Caco-2 (cell line): Measurements from ENCODE around the gene HDAC9. TPM values are rescaled to one million over a fixed set of nuclear protein-coding genes. Genes with fewer than 3 reads are reported as not detected.

Experiments
- BruUV-seq: library from RNA; stranded (reverse); fragments of 400-500 nt; replicated peaks from 2 replicates; lab custom pipeline; 2021; lab: Mats Ljungman, UMichigan
- CTCF ChIA-PET: fragments of 300-600 bp; sonication (Branson Sonifier 250); formaldehyde crosslinking; loops from one replicate; lab custom pipeline; 2022; ENCODE audit warnings: antibody characterized with exemption; lab: Charles Lee
- POLR2A ChIA-PET: fragments of 300-600 bp; sonication (Branson Sonifier 250); formaldehyde crosslinking; loops from one replicate; lab custom pipeline; 2022; ENCODE audit warnings: antibody characterized with exemption; lab: Charles Lee
- DNase-seq, 2 experiments: peaks; one replicate each; pipeline versions ENCODE4 v3.0.0 to v3.0.0-alpha.2; 2020 to 2022
- H3K27me3 ChIP-seq: replicated peaks from 2 replicates; pipeline ENCODE4 v1.6.0; 2011; ENCODE audit warnings: low read length; ENCODE audit not compliant: control insufficient read depth, insufficient read depth
- H3K36me3 ChIP-seq: 2 replicates; pipeline ENCODE4 v1.5.1; 2011; ENCODE audit warnings: low read length; ENCODE audit not compliant: control insufficient read depth, insufficient read depth
- H3K4me1 ChIP-seq: fragments of 250-450 bp; sonication (Bioruptor Pico); 2 replicates; pipeline ENCODE4 v1.5.1; 2020; ENCODE audit warnings: mild to moderate bottlenecking
- H3K4me3 ChIP-seq: 2 replicates; pipeline ENCODE4 v1.5.1; 2011; ENCODE audit warnings: low read depth, mild to moderate bottlenecking, control low read depth, low read length
- H3K9me3 ChIP-seq: fragments of 250-450 bp; sonication (Bioruptor Pico); 2 replicates; pipeline ENCODE4 v1.5.1; 2020; ENCODE audit warnings: mild to moderate bottlenecking, moderate library complexity
- H3K27ac Mint-ChIP-seq: one replicate; pipeline ENCODE4 v1.8.0; 2022; ENCODE audit warnings: mixed read lengths; ENCODE audit not compliant: unreplicated experiment
- H3K27me3 Mint-ChIP-seq: one replicate; pipeline ENCODE4 v1.8.0; 2022; ENCODE audit warnings: mixed read lengths; ENCODE audit not compliant: insufficient read depth, unreplicated experiment
- H3K36me3 Mint-ChIP-seq: one replicate; pipeline ENCODE4 v1.8.0; 2022; ENCODE audit warnings: mild to moderate bottlenecking, mixed read lengths; ENCODE audit not compliant: insufficient read depth, unreplicated experiment
- H3K4me1 Mint-ChIP-seq: one replicate; pipeline ENCODE4 v1.8.0; 2022; ENCODE audit warnings: low read depth, mixed read lengths; ENCODE audit not compliant: unreplicated experiment
- H3K4me3 Mint-ChIP-seq: one replicate; pipeline ENCODE4 v1.8.0; 2022; ENCODE audit warnings: mild to moderate bottlenecking, moderate library complexity, mixed read lengths; ENCODE audit not compliant: unreplicated experiment
- H3K9me3 Mint-ChIP-seq: one replicate; pipeline ENCODE4 v1.8.0; 2022; ENCODE audit warnings: mixed read lengths; ENCODE audit not compliant: unreplicated experiment
- intact Hi-C: fragments of 100-400 bp; cut with micrococcal nuclease; formaldehyde crosslinking; loops from one replicate; pipeline ENCODE4 v1.10.0; 2022; ENCODE audit not compliant: unreplicated experiment
- total RNA-seq: library from RNA; stranded (reverse); gene quantifications from 2 replicates; pipeline ENCODE4 v1.2.3, GENCODE V29; 2022
- TF ChIP-seq, protein P1 (sequence below), 2 experiments: fragments of 200-600 bp in 1 of 2; IDR thresholded peaks; 1 replicate in 1 of 2; 2 replicates in 1 of 2; pipeline versions ENCODE4 v1.5.1 to v1.8.0; 2011 to 2022; ENCODE audit warnings: antibody characterized with exemption in 1 of 2, control low read depth in 1 of 2, inconsistent platforms in 1 of 2, low read depth in 1 of 2, low read length in 1 of 2, mild to moderate bottlenecking in 1 of 2, moderate library complexity in 1 of 2; ENCODE audit not compliant: insufficient read depth in 1 of 2, severe bottlenecking in 1 of 2, unreplicated experiment in 1 of 2

HDAC9 gene
- total RNA-seq, 1 experiment from 2014 or later = 0.27 TPM

DNA sequence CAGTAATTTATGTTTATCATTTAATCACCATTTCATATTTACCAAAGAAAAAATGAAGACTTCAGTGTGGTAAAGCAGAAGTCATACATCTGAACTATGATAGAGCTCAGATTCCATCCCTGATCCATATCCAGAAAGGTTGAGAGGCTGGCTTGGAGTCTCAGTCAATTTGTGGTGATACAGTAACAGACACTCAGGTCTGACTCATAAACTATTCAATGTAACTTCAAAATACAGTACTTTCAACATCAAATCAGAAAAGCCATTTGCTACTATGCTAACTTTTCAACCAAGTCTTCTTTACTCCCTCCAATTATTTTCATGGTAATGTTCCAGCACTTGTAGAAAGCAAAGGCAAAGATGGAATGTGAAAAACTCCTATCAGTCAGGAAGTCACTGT, 190.4 kb downstream of the HDAC9 start:
- Histone ChIP-seq H3K9me3 (no peaks in the 10 kb centered on the region), H3K27me3 (no peaks in the 10 kb centered on the region), H3K4me3 (no peak overlapping the region), H3K36me3 (no peaks in the 10 kb centered on the region), H3K4me1 (no peaks in the 10 kb centered on the region)
- TF ChIP-seq, protein P1, sequence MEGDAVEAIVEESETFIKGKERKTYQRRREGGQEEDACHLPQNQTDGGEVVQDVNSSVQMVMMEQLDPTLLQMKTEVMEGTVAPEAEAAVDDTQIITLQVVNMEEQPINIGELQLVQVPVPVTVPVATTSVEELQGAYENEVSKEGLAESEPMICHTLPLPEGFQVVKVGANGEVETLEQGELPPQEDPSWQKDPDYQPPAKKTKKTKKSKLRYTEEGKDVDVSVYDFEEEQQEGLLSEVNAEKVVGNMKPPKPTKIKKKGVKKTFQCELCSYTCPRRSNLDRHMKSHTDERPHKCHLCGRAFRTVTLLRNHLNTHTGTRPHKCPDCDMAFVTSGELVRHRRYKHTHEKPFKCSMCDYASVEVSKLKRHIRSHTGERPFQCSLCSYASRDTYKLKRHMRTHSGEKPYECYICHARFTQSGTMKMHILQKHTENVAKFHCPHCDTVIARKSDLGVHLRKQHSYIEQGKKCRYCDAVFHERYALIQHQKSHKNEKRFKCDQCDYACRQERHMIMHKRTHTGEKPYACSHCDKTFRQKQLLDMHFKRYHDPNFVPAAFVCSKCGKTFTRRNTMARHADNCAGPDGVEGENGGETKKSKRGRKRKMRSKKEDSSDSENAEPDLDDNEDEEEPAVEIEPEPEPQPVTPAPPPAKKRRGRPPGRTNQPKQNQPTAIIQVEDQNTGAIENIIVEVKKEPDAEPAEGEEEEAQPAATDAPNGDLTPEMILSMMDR (IDR thresholded peaks at IDR 0.05; ENCODE audit: insufficient read depth in 1 of 2, low read depth in 1 of 2, low read length in 1 of 2, severe bottlenecking in 1 of 2, unreplicated experiment in 1 of 2) = no peak
- intact Hi-C loops = no loop called here
- no TSS peak for BruUV-seq
- ChIA-PET CTCF (no interaction called here), POLR2A (no interaction called here)
- H3K4me1 Mint-ChIP-seq = no peaks in the 10 kb centered on the region
- H3K27ac Mint-ChIP-seq = no peak overlapping the region
- no peaks in the 10 kb centered on the region for H3K27me3 Mint-ChIP-seq
- no peak overlapping the region for H3K4me3 Mint-ChIP-seq
- H3K9me3 Mint-ChIP-seq = no peaks in the 10 kb centered on the region
- no peaks in the 10 kb centered on the region for H3K36me3 Mint-ChIP-seq
- no peak for DNase-seq

DNA sequence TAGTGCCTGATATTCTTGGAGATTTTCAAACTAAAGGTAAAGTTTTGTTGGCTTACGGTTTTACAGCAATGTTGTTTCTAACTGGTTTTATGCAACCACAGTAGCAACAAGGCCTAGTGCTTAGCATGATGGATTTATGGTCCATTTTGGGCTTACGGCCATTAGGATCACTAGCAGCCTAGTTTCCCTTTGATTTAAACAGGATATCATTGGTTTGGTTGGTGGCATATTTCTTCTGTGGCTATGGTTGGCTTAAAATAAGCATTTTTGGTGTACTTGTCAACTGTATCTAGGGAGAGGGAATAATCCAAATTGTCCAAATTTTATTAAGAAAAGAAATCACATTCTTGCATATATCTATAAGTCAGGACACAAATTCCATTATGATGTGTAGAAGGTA, 194.0 kb downstream of the HDAC9 start:
- H3K36me3 Mint-ChIP-seq = no peaks in the 10 kb centered on the region
- TF ChIP-seq, protein P1 (IDR thresholded peaks at IDR 0.05; ENCODE audit: insufficient read depth in 1 of 2, low read depth in 1 of 2, low read length in 1 of 2, severe bottlenecking in 1 of 2, unreplicated experiment in 1 of 2) = no peak
- DNase-seq = no peak
- H3K9me3 ChIP-seq = no peaks in the 10 kb centered on the region
- H3K4me3 ChIP-seq = no peak overlapping the region
- no peaks in the 10 kb centered on the region for H3K4me1 ChIP-seq
- no peaks in the 10 kb centered on the region for H3K27me3 Mint-ChIP-seq
- no peaks in the 10 kb centered on the region for H3K4me1 Mint-ChIP-seq
- BruUV-seq = no TSS peak
- H3K27me3 ChIP-seq = no peaks in the 10 kb centered on the region
- no peaks in the 10 kb centered on the region for H3K9me3 Mint-ChIP-seq
- no peak overlapping the region for H3K27ac Mint-ChIP-seq
- H3K4me3 Mint-ChIP-seq = no peak overlapping the region
- intact Hi-C loops = no loop called here
- H3K36me3 ChIP-seq = no peaks in the 10 kb centered on the region
- CTCF ChIA-PET = no interaction called here
- POLR2A ChIA-PET = no interaction called here

DNA sequence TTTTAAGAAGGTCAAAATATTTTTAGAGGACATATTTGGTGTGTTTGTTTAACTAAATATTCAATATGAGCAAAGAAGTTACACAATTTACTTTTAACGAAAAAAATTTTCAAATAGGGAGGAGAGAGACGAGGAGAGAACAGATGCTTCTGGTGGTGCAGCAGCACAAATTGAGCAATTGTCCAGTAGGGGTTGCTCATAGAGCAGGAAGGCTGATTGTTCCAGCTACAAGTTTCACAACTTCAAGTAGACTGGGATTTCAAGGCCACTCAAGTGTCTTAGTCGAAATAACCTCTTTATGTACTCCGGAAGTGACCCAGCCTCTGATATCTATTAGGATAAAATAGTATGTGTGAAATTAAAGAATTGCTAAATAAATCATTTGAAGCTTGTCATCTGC, 197.9 kb downstream of the HDAC9 start:
- intact Hi-C loops = loop anchor here (1.0 to 2.0 kb wide), 3 partner anchors 29 to 971 kb away; no protein-coding TSS in a partner anchor
- H3K27me3 ChIP-seq = no peaks in the 10 kb centered on the region
- TF ChIP-seq, protein P1 (IDR thresholded peaks at IDR 0.05; ENCODE audit: insufficient read depth in 1 of 2, low read depth in 1 of 2, low read length in 1 of 2, severe bottlenecking in 1 of 2, unreplicated experiment in 1 of 2) = peak; percentile 24 to 56
- DNase-seq = peak in 1 of 2 experiments; percentile 30
- no peaks in the 10 kb centered on the region for H3K9me3 Mint-ChIP-seq
- no peak overlapping the region for H3K4me3 ChIP-seq
- ChIA-PET POLR2A (no interaction called here), CTCF (no interaction called here)
- H3K4me1 ChIP-seq = no peaks in the 10 kb centered on the region
- no peaks in the 10 kb centered on the region for H3K36me3 ChIP-seq
- H3K4me1 Mint-ChIP-seq = no peaks in the 10 kb centered on the region
- H3K4me3 Mint-ChIP-seq = no peak overlapping the region
- no peak overlapping the region for H3K27ac Mint-ChIP-seq
- BruUV-seq = no TSS peak
- no peaks in the 10 kb centered on the region for H3K36me3 Mint-ChIP-seq
- no peaks in the 10 kb centered on the region for H3K27me3 Mint-ChIP-seq
- H3K9me3 ChIP-seq = no peaks in the 10 kb centered on the region
